ENCODE results near the gene FGD2. TPM values are rescaled to one million over a fixed set of nuclear protein-coding genes. Genes with fewer than 3 reads are reported as not detected.
A peak's percentile ranks its signal among the peaks of the same experiment; 100 is the strongest.

FGD2 gene, protein sequence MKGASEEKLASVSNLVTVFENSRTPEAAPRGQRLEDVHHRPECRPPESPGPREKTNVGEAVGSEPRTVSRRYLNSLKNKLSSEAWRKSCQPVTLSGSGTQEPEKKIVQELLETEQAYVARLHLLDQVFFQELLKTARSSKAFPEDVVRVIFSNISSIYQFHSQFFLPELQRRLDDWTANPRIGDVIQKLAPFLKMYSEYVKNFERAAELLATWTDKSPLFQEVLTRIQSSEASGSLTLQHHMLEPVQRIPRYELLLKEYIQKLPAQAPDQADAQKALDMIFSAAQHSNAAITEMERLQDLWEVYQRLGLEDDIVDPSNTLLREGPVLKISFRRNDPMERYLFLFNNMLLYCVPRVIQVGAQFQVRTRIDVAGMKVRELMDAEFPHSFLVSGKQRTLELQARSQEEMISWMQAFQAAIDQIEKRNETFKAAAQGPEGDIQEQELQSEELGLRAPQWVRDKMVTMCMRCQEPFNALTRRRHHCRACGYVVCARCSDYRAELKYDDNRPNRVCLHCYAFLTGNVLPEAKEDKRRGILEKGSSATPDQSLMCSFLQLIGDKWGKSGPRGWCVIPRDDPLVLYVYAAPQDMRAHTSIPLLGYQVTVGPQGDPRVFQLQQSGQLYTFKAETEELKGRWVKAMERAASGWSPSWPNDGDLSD
- total RNA-seq (2014; rRNA removed; shearing (Covaris generic)), result not detected in 2 replicates

DNA sequence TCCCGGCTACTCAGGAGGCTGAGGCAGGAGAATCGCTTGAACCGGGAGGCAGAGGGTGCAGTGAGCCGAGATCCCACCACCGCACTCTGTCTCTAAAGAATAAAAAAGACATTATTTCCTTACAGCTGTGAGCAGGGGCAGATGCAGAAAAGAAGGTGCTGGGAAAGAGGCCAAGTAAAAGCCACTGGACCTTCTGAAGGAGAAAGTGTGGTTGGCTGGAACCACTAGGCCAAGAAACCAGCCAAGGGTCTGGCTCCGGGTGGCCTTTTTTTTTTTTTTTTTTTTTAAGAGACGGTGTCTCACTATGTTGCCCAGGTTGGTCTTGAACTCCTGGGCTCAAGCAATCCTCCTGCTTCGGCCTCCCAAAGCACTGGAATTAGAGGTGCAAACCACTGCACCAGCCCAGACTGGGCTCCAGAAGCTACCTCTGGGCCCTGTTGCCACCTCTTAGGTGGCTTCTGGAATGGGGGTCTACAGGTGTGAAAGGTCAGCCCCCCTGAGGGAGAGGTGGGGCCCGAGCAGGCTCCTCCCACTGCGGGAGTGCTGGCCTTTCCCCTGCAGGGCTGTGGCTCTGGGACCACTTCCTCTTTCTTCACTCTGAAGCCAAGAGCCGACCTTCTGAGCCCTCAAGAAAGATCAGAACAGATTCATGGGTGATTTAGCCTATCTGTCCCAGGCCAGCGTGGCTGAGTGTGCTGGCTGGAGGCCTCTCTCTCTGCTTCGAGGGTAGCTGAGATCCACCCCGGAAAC is at the start of gene FGD2:
Gene FGD2, plus strand, starts transcription at position 595 of the 750 bp plus-strand sequence. CDS start 163 bp downstream, outside the sequence.
- no peak for DNase-seq (ENCODE audit: low read depth)

DNA sequence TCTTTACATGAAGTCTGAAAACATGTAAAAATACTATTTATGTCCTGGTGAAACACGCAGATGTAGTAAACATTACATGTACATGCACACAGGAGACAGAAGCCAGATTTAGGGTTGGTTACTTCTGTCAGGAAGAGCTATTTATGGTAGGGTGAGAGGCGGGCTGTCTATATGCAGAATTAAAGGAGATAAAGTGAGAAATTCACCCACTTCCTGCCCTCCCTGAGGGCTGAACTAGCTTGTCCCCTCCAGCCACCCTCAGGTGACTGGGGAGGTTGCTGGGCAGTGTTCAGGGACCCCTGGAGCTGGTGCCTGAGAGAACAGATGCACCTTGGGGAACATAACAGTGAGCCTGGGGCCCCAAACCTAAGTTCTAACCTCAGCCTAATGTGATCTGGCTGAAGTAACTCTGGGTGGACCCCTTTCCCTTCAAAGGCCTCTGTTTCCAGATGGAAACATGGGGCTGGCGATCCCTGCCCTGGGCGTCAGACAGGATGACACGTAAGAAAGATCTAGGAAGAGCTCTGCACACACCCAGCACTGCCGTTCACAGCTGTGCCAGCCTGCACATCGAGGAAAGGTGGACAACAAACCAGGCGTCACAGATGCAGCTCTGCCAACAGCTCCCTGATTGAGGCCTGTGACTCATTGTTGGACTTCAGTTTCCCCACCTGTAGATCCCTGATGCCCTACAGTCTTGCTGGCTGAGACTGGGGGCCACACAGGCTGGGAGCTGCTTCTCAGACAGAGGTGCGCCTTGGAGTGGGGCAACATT is 49.6 kb upstream of the FGD2 start:
- DNase-seq (ENCODE audit: low read depth), result peak; percentile 55

DNA sequence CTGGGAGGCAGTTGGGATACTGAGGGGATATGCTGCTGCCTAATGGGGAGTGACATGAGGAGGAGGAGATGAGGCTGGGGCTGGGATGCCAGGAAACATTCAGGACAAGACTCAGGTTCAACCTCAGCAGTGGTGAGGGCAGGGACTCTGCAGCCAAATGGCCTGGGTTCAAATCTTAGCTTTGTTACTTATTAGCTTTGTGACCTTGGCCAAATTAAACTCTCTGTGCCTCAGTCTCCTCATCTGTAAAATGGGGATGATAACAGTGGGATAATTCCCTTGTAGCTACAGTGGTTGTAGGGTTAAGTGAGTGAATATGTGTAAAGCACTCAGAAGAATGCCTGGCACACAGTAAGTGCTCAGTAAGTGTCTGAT is 49.0 kb upstream of the FGD2 start:
- no peak for DNase-seq (ENCODE audit: low read depth)

DNA sequence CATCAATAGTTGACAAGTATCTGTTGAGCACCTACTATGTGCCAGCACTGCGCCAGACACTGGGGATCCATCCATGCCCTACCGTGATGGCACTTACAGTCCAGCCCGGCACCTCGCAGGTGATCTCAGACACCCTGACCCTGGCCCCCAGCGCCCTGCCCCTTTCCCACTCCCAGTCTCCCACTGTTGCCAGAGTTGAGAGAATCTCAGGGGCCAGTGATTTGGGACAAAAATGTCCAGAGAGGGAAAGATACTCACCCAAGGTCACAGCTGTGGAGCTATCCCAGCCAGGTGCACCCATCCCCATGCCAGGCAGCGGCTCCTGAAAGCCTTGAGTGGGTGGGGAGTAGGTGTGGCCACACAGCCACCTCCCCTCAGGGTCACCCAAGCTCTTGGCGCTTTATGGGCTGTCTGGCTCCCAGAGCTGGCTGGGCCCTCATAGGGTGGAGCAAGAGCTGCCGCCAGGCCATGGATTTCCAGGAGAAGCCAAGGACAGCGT is 47.6 kb upstream of the FGD2 start:
- DNase-seq (ENCODE audit: low read depth), result no peak

DNA sequence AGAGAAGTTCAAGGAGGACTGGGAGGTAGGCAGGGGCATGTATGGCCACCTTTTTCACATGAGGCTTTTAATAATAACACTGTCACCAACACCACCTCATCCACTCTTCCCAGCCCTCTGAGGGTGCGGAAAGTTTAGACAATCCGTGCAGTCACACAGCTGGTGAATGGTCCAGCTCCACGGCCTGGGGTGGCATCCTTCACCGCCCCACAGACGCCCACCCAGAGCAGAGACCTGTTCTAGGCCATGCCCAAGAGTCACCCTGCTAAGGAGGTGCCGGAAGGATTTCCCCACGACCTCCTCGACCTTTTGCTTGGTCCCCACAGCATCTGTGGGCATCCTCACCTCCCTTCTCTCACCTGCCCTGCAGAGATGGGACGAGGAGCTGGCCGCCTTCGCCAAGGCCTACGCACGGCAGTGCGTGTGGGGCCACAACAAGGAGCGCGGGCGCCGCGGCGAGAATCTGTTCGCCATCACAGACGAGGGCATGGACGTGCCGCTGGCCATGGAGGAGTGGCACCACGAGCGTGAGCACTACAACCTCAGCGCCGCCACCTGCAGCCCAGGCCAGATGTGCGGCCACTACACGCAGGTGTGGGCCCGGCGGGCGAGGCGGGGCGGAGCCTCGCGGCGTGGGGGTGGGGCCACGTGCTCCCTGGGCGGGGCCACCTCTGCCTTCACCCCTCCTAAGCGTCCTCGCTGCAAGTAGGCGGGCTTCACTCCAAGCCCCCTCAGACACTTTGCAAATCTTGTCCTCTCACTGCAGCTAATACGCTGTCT is 46.5 kb upstream of the FGD2 start:
- no peak for DNase-seq (ENCODE audit: low read depth)

DNA sequence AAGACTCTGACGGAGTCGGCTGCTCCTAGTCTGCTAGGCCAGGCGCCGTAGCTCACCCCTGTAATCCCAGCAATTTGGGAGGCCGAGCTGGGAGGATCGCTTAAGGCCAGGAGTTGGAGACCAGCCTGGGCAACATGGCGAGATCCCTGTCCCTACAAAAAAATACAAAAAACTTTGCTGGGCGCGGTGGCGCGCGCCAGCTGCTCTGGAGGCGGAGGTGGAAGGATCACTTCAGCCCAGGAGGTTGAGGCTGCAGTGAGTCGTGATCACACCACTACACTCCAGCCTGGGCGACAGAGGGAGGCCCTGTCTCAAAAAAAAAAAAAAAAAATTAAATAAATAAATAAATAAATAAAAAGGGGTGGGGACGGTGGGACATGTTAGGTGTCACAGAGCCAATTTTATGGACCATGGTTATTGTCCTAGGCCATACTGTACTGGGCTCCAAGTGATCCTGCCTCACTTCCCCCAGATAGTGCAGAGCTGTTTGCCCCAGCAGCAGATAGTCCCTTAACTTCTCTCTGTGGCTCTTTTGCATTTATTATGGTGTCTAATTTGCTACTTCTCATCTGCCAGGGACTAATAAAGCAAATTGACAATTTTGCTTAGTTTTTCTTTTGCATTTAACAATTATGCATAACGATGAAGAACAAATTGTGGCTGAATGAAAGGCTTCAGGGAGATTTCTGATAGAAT is 45.8 kb upstream of the FGD2 start:
- DNase-seq (ENCODE audit: low read depth), result no peak

DNA sequence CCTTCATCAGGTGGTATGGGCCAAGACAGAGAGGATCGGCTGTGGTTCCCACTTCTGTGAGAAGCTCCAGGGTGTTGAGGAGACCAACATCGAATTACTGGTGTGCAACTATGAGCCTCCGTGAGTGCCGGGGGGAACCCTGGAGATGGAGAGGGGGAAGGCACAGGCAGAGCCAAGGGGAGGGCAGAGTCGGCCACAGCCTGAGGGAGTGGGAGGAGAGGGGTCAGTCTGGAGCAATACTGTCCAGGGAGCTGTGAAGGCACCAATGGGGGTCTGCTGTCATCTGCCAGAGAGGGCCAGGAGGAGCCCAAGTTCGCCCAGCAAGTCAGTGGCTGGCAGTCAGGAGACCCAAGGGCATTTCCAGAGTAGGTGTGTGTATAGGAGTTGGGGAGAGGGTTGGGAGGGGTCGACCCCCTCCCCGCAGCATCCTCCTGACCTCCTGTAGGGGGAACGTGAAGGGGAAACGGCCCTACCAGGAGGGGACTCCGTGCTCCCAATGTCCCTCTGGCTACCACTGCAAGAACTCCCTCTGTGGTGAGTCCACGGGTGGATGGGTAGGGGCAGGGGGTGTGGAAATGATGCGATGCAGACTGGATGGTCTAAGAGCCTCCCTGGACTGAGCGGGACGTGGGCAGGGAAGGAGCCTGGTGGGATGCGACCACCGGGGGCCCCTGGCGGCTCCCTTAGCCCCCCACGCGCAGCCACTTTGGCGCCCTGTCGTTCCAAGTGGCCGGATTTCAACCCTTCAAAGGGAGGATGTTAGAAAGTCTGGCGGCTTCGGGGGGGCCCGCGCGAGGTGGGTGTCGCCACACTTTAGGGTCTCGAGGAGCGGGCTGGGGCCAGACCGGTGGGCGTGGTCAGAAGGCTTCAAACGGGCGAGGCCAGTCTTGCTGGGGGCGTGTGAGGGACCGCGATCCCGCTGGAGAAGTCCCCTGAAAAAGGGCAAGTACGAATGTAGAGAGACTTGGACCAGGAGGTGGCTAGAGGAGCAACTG is 43.7 kb upstream of the FGD2 start:
- DNase-seq (ENCODE audit: low read depth), result no peak

DNA sequence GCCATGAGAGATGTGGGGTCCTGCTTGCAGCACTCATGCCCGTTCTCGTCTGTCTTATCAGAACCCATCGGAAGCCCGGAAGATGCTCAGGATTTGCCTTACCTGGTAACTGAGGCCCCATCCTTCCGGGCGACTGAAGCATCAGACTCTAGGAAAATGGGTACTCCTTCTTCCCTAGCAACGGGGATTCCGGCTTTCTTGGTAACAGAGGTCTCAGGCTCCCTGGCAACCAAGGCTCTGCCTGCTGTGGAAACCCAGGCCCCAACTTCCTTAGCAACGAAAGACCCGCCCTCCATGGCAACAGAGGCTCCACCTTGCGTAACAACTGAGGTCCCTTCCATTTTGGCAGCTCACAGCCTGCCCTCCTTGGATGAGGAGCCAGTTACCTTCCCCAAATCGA is 42.6 kb upstream of the FGD2 start:
- peak; percentile 46 for DNase-seq (ENCODE audit: low read depth)

DNA sequence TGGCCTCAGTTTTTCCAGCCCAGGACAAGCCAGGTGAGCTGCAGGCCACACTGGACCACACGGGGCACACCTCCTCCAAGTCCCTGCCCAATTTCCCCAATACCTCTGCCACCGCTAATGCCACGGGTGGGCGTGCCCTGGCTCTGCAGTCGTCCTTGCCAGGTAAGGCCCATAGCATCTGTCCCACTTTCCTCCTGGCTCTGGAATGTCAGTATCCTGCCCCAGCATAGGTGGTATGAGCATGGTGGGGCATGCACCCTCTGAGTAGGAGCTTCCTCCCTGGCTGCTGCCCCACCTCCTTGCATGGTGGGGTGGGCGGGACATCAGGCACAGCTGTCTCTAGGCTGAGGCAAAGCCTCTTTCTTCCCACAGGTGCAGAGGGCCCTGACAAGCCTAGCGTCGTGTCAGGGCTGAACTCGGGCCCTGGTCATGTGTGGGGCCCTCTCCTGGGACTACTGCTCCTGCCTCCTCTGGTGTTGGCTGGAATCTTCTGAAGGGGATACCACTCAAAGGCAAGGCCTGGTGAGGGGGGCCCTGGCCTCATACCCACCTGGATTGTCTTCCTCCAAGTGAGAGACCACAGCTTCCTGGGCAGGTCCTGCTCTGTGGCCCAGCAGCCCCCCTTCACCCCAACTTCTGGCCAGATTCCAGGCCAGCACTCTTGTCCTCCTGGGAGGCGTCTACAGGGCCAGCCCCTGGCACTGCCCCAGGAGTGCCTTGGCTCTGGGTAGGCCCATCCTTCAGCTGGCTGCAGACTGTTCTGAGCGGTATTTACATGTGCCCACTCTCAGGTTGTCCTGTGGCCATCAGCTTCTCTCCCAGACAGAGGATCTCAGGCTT is 41.8 kb upstream of the FGD2 start:
- DNase-seq (ENCODE audit: low read depth), result peak; percentile 26

DNA sequence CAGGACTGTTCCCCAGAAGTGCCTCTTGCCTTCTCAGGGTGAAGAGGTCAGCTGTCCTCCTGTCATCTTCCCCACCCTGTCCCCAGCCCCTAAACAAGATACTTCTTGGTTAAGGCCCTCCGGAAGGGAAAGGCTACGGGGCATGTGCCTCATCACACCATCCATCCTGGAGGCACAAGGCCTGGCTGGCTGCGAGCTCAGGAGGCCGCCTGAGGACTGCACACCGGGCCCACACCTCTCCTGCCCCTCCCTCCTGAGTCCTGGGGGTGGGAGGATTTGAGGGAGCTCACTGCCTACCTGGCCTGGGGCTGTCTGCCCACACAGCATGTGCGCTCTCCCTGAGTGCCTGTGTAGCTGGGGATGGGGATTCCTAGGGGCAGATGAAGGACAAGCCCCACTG is 41.1 kb upstream of the FGD2 start:
- no peak for DNase-seq (ENCODE audit: low read depth)

DNA sequence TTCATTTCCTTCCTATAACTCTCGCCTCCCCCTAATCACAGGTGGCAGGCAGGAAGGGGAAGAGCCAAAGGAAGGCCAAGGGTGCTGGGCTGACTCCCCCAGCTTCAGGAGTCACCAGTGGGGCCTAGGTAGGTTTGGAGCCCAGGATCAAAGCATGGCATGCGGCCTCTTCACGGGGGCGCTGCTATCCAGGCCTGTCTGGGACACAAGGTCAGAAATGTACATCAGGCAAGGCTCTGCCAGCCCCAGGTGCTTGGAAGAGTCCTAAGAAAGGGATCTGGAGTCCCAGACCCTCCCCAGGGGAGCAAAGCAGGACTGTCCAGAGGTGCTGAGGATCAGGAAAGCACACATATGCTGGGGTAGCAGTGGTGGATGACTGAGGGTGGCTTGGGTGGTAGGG is 40.5 kb upstream of the FGD2 start:
- DNase-seq (ENCODE audit: low read depth), result no peak

DNA sequence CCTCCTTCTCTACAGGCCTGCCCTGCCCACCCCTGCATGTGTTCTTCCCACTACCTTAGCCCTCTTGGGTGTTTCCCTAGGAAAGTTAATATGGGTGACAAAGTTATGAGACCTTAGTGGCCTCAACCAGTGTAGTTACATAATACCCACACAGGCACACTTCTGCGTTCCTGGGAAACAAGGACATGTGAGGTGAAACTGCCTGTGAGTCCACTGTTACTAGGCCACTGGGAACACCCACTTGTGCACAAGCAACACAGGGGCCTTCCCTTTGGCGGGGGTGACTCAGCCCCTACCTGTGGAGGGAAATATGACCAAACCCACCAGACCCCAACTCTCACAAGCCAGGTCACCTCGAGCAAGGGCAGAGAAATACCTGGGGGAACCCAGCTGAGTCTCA is 38.2 kb upstream of the FGD2 start:
- no peak for DNase-seq (ENCODE audit: low read depth)

DNA sequence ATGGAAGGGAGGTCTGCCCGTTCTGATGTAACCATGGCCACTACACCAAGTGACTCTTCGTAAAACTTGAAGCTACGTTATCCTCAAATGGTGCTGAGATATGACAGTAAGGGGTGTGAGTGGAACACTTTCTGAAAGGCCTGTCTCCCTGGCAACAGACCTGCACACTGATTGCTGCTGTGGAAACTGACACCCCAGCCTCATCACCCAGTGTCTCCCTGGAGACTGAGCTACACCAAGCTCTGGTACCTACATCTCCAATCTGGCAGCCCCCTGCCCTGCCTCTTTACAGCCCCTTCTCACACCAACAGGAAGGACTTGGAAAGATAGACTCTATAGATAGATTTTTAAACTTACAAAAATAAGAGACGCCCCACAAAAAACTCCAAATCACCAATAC is 37.7 kb upstream of the FGD2 start:
- no peak for DNase-seq (ENCODE audit: low read depth)

DNA sequence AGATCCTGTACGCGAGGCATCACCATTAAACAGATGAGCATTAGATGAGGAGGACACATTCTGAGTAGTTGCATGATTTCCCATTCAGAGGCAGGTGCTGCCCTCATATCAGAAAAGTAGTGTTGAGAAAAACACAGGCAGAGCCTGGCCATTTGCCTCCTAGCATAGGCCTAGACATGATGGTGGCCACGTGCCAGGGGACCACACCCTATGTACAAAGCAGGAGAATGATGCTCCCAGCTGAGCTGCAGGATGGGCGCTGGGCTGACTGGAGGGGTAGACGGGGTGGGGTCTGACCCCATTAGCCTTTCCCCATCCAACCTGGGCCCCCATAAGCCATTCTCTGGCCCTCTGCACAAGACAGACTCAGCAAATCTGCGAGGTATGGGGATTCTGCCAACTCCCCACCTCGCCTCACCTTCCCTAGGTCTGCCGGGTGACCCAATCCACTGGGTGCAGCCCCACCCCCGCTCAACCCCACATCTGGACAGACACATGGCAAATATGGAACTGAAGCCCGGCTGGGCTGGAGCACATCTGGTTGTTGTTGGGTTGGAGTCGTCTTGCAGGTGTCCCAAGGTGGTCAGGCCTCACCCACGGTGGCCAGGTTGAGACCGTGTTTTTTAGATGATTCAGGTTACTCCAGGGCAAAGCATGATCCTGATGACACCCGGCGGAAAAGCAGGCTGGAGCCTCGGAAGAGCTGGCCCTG is 37.0 kb upstream of the FGD2 start:
- no peak for DNase-seq (ENCODE audit: low read depth)

DNA sequence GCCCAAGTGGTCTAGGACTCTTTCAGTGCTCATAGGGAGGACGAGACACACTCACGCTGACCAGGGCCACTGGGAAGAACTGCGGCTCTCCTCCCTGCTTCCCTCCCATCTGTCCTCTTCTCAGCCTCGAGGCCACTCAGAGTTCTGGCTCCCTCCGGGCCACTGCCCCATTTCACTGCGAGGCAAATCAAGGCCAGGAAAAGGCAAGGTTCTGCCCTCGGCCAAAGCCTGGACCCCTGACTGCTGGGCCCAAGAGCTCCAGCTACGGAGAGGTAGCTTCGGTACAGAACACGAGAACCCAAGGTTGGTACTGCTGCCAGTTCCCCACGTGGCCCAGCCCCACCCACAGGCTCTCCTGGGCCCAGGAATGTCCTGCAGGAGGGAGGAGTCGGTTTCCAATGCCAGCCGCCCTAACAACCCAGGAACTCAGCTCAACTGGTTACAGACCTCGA is 36.2 kb upstream of the FGD2 start:
- no peak for DNase-seq (ENCODE audit: low read depth)

DNA sequence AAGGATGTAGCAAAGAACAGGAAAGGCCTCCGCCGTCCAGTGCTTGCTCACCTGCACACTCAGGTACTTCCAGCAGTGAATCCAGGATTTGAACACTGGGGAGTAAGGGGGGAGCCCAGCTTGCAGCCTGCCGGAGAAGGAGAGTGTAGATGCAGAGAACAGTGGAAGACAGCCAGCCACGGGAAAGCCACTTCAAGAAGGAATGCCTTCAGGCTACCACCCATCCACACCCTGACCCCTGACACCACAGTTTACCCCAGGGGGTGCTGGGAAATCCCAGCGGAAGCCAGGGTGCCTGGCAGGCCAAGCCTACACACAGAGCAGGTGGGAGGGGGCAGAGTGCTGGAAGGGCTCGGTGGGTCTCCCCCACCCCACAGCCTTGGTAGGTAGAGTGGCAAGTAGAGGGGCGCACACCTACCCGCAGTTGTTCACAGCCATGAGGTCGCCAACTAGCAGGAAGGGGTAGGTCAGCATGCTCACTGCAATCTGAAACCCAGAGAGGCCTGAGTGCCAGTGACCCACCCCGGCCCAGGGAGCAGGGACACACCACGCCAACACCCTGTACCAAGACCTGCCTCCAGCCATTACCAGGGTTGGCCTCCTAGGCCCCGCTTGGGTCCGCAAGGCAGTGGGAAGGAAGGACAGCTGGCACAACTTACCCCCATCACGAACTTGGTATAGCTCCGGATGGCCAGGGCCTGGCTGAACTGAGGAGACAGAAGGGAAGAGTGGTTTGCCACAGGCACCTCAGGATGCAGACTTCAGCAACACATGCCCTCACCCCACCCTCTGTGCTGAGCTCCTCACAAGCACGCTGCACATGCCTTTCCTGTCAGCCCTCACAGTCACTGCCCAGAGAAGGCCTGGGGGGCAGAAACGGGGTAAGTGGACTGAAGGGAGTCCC is 35.2 kb upstream of the FGD2 start:
- no peak for DNase-seq (ENCODE audit: low read depth)
